ENCODE results near the gene PSAPL1.

The PSAPL1 gene

DNA sequence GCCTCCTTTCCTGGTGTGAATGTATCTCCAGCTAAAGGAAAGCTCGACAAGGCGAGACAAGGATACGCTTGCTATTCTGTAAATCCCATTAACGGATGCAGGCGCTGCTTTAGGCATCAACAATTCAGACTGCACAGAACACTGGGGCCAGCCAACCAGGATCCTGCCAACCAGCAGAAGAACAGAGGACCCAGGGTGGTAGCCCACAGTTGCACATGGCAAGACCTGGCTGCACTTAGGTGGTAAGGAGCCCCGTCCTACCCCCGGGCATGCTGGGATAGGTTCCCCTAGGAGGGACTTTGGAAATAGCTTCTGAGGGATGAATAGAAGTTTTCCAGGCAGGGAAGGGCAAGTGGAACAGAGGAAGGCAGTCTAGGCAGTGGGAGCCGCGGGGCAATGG is 20.7 kb downstream of the PSAPL1 start:
- no peak for DNase-seq (ENCODE audit: low read depth)
- TF ChIP-seq, protein P1, sequence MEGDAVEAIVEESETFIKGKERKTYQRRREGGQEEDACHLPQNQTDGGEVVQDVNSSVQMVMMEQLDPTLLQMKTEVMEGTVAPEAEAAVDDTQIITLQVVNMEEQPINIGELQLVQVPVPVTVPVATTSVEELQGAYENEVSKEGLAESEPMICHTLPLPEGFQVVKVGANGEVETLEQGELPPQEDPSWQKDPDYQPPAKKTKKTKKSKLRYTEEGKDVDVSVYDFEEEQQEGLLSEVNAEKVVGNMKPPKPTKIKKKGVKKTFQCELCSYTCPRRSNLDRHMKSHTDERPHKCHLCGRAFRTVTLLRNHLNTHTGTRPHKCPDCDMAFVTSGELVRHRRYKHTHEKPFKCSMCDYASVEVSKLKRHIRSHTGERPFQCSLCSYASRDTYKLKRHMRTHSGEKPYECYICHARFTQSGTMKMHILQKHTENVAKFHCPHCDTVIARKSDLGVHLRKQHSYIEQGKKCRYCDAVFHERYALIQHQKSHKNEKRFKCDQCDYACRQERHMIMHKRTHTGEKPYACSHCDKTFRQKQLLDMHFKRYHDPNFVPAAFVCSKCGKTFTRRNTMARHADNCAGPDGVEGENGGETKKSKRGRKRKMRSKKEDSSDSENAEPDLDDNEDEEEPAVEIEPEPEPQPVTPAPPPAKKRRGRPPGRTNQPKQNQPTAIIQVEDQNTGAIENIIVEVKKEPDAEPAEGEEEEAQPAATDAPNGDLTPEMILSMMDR (IDR thresholded peaks at IDR 0.05; ENCODE audit: control insufficient read depth, insufficient read depth, low read depth, low read length, missing control alignments) = no peak
- H3K4me3 ChIP-seq (ENCODE audit: control insufficient read depth, low read depth, low read length) = no peak overlapping the region

DNA sequence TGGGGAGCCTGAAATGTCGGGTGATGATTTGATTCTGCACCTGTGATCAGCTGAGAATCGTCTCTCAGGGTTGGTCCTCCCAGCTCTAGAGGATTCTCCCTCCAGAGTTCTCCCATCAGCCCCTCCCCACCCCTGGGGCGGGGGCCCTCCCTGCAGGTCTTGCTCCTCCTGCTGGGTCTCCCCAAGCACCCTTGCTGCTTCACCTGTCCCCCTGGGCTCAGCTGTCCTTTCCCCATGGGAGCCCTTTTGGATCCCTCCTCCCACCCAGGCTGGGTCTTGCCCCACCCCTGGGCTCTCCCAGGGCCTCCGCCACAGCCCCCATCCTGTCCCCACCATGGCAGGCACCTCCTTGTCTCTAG is 22.2 kb downstream of the PSAPL1 start:
- no peak for DNase-seq (ENCODE audit: low read depth)
- H3K4me3 ChIP-seq (ENCODE audit: control insufficient read depth, low read depth, low read length) = no peak overlapping the region
- TF ChIP-seq, protein P1 (IDR thresholded peaks at IDR 0.05; ENCODE audit: control insufficient read depth, insufficient read depth, low read depth, low read length, missing control alignments) = no peak

DNA sequence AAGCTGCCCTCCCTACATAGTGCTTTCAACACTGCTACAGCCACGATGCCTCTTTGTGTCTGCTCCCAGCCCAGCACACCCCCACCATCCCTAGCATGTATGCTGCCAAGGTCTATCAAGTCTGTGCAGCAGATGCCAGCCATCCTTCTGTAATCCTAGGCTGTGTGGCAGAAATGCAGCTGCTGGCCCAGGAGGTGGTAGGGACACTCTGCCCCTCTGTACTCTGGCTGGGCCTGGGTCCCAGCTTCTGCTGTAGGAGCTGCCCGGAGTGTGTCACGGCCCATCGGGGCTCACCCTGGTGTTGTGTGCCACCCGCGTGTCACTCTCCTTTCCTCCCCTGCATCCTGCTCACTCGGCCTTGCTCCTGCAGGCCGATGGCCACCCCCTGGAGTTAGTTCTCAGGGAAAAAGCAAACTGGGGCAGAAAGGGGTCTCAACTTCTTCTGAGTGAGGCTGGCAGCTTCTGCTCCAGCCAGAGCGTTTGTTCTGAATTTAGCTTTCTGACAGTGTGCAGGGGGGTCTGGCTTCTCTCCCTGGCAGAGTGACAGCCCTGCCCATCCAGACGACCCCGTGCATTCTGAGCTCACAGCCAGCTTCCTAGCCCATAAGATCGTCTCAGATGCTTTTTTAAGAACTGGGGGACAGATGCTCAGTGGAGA is 22.7 kb downstream of the PSAPL1 start:
- TF ChIP-seq, protein P1 (IDR thresholded peaks at IDR 0.05; ENCODE audit: control insufficient read depth, insufficient read depth, low read depth, low read length, missing control alignments) = no peak
- DNase-seq (ENCODE audit: low read depth) = no peak
- H3K4me3 ChIP-seq (ENCODE audit: control insufficient read depth, low read depth, low read length) = no peak overlapping the region

DNA sequence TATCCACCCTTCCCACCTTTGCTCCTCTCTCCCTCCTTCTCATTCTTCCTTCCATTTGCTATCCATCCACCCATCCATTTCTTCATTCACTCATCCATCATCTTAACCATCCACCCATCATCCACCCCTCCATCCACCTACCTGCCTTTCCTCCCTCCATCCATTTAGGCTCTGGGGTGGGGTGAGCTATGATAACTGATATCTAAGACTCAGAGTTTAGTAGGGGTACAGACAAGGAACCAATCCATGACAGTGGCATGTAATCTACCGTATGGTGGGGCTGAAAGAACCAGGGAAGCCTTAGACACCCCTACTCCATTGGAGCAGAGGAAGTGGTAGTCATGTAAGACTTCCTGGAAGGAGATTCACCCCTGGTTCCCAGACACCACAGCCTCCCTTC is 23.2 kb downstream of the PSAPL1 start:
- DNase-seq (ENCODE audit: low read depth) = no peak
- TF ChIP-seq, protein P1 (IDR thresholded peaks at IDR 0.05; ENCODE audit: control insufficient read depth, insufficient read depth, low read depth, low read length, missing control alignments) = no peak
- no peak overlapping the region for H3K4me3 ChIP-seq (ENCODE audit: control insufficient read depth, low read depth, low read length)

DNA sequence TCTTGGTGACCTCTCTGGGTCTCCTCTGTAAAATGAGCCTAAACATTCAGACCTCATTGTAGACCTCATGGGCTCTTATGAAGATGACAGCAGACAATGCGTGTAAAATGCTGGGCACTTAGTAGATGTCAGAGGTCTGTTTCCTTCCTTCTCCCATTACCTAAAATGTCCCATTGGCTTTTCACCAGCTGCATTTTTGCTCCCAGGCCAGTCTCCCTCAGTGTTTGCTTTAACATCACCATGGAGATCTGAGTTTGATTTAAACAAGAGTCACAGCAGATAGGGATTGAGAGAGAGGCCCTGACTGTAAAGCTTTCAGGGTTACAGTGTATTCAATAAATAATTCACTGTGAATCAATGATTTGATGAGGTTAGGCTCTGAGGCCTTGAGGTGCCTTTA is 24.3 kb downstream of the PSAPL1 start:
- no peak for DNase-seq (ENCODE audit: low read depth)
- no peak overlapping the region for H3K4me3 ChIP-seq (ENCODE audit: control insufficient read depth, low read depth, low read length)
- TF ChIP-seq, protein P1 (IDR thresholded peaks at IDR 0.05; ENCODE audit: control insufficient read depth, insufficient read depth, low read depth, low read length, missing control alignments) = no peak

DNA sequence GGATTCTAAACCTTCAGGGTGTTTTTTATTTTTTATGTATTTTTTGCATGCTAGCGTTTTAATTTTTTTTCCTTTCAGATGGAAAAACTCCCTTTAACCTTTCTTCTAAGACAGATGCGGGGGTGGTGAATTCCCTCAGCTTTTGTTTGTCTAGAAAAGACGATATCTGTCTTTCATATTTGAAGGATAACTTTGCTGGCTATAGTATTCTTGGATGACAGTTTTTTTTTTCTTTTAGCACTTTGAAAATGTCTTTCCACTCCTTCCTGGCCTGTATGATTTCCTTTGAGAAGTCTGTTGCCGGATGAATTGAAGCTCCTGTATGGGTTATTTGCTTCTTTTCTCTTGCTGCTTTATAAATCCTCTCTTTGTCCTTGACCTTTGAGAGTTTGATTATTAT is 26.6 kb downstream of the PSAPL1 start:
- TF ChIP-seq, protein P1 (IDR thresholded peaks at IDR 0.05; ENCODE audit: control insufficient read depth, insufficient read depth, low read depth, low read length, missing control alignments) = no peak
- H3K4me3 ChIP-seq (ENCODE audit: control insufficient read depth, low read depth, low read length) = no peak overlapping the region
- no peak for DNase-seq (ENCODE audit: low read depth)

DNA sequence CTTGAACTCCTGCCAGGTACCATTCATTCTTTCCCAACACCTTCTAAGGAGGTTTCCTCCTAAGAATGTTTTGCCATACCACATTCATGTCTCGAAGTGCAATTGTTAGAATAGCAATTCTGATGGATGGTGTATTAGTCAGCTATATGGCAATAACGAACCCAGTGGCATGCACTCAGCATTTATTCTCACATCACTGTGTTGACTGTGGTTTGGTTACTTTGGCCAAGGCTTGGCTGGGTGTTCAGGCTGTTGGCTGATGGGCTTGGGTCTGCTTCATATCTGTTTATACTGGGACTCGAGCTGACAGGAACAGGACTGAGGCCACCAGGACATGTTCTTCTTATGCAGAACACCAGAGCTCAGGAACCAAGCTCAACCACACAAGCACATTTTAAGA is 31.7 kb downstream of the PSAPL1 start:
- TF ChIP-seq, protein P1 (IDR thresholded peaks at IDR 0.05; ENCODE audit: control insufficient read depth, insufficient read depth, low read depth, low read length, missing control alignments) = no peak
- no peak overlapping the region for H3K4me3 ChIP-seq (ENCODE audit: control insufficient read depth, low read depth, low read length)
- DNase-seq (ENCODE audit: low read depth) = no peak

All from AG09309 (cell line).